Nephron (organoid): ENCODE results near the gene GPC4.

ENCODE experiments used
- H3K27ac Mint-ChIP-seq, 3 experiments: 2 replicates each; pipeline ENCODE4 v1.8.0; 2020; ENCODE audit warnings: mixed read lengths in 3 of 3, mild to moderate bottlenecking in 2 of 3, moderate library complexity in 1 of 3
- H3K27me3 Mint-ChIP-seq: 2 replicates; pipeline ENCODE4 v1.8.0; 2021; ENCODE audit warnings: low read depth, mild to moderate bottlenecking, moderate library complexity, mixed read lengths
- H3K36me3 Mint-ChIP-seq: 2 replicates; pipeline ENCODE4 v1.8.0; 2020; ENCODE audit warnings: low read depth, mixed read lengths
- H3K4me1 Mint-ChIP-seq: 2 replicates; pipeline ENCODE4 v1.8.0; 2020; ENCODE audit warnings: mixed read lengths
- H3K4me3 Mint-ChIP-seq, 3 experiments: 2 replicates each; pipeline ENCODE4 v1.8.0; 2020; ENCODE audit warnings: mild to moderate bottlenecking in 3 of 3, mixed read lengths in 3 of 3, moderate library complexity in 2 of 3
- H3K9me3 Mint-ChIP-seq: 2 replicates; pipeline ENCODE4 v1.8.0; 2020; ENCODE audit warnings: mixed read lengths
- CTCF ChIP-seq, 3 experiments: fragments of 200-600 bp; sonication (generic); IDR thresholded peaks; one replicate each; pipeline ENCODE4 v1.5.0; 2021; ENCODE audit warnings: antibody characterized with exemption in 3 of 3; ENCODE audit not compliant: unreplicated experiment in 3 of 3

The GPC4 gene

DNA sequence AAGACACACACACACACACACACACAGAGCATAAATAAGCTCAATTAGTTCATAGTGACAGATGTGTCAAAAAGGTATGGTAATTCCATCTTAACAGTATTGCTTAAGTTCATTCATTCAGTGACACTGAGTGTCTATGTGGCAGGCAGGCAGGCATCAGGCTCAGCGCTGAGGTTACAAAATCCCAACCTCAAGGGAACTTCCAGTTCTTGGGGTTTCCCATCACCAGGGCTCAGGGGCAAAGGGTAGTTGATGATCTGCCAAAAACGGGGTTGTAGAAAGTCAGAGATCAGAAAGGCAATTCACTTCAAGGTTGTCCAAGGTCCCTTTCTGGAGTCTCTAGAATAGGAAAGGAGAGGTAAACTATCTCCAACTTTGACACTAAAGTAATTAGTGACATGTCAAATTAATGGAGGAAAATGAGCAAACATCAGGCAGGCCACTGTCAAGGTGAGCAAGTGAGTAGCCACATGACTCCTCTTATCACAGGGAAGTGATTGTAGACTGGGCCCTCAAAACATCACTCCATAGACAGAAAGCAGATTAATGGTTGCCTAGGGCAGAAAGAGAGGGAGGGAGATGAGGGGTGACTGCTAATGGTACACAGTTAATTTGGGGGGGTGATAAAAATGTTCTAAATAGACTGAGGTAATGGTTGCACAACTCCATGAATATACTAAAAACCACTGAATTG is 41.8 kb downstream of the GPC4 start:
- no peaks in the 10 kb centered on the region for H3K27me3 Mint-ChIP-seq
- H3K36me3 Mint-ChIP-seq: no peaks in the 10 kb centered on the region
- H3K9me3 Mint-ChIP-seq: no peaks in the 10 kb centered on the region
- H3K4me1 Mint-ChIP-seq: peaks cover 77% of the 10 kb centered on the region
- no peak for TF ChIP-seq CTCF (IDR thresholded peaks at IDR 0.05; ENCODE audit: unreplicated experiment in 3 of 3)
- H3K4me3 Mint-ChIP-seq: no peak overlapping the region
- H3K27ac Mint-ChIP-seq: peak overlapping the region in 2 of 3 experiments; percentile 73 to 82

DNA sequence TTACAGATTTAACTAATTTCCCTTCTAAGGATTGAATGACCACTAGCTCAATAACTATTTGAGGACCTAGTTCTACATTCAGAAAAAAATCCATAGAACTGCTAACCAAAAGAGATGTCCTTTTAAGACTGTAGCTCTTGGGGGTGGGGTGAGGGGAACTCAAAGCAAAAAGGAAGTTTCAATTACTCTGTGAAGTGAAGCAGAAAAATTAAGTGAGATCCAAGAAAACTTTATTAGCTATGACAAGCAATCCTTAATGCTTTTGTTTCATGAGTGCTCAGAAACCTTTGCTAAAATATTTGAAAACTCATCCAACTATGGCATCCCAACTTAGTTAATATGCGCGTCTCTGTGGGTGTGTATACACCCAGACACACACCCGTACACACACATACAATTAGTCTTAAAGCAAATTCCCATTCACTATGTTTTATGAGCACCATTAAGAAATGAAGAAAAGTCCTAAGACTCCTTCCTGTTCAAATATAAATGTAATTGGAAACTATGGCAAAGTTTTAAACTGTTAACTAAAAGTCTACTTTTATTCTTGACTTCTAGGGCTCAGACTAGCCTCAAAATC is 44.5 kb downstream of the GPC4 start:
- H3K36me3 Mint-ChIP-seq: no peaks in the 10 kb centered on the region
- peak overlapping the region; percentile 60 to 78 (median 61) for H3K27ac Mint-ChIP-seq
- H3K4me3 Mint-ChIP-seq: no peak overlapping the region
- no peak for TF ChIP-seq CTCF (IDR thresholded peaks at IDR 0.05; ENCODE audit: unreplicated experiment in 3 of 3)
- H3K4me1 Mint-ChIP-seq: peaks cover 72% of the 10 kb centered on the region
- H3K27me3 Mint-ChIP-seq: no peaks in the 10 kb centered on the region
- no peaks in the 10 kb centered on the region for H3K9me3 Mint-ChIP-seq

GRCh38 chrX:133369065-133369464 is 46.2 kb downstream of the GPC4 start:
- peaks cover 71% of the 10 kb centered on the region for H3K4me1 Mint-ChIP-seq
- no peaks in the 10 kb centered on the region for H3K36me3 Mint-ChIP-seq
- no peaks in the 10 kb centered on the region for H3K27me3 Mint-ChIP-seq
- TF ChIP-seq CTCF (IDR thresholded peaks at IDR 0.05; ENCODE audit: unreplicated experiment in 3 of 3): no peak
- H3K9me3 Mint-ChIP-seq: no peaks in the 10 kb centered on the region
- peak overlapping the region in 1 of 3 experiments; percentile 63 for H3K27ac Mint-ChIP-seq
- H3K4me3 Mint-ChIP-seq: no peak overlapping the region

GRCh38 chrX:133366735-133367134 is 48.6 kb downstream of the GPC4 start:
- TF ChIP-seq CTCF (IDR thresholded peaks at IDR 0.05; ENCODE audit: unreplicated experiment in 3 of 3): no peak

GRCh38 chrX:133365871-133366611 is 49.2 kb downstream of the GPC4 start:
- H3K4me1 Mint-ChIP-seq: peaks cover 55% of the 10 kb centered on the region
- H3K27ac Mint-ChIP-seq: peak overlapping the region; percentile 43 to 74 (median 72)

More at GRCh38 chrX:133366735-133367134, 48.6 kb downstream of the GPC4 start:
- H3K27me3 Mint-ChIP-seq: no peaks in the 10 kb centered on the region
- H3K27ac Mint-ChIP-seq: peak overlapping the region; percentile 43 to 74 (median 72)
- no peaks in the 10 kb centered on the region for H3K36me3 Mint-ChIP-seq
- peaks cover 60% of the 10 kb centered on the region for H3K4me1 Mint-ChIP-seq
- no peak overlapping the region for H3K4me3 Mint-ChIP-seq
- H3K9me3 Mint-ChIP-seq: no peaks in the 10 kb centered on the region

More at GRCh38 chrX:133365871-133366611, 49.2 kb downstream of the GPC4 start:
- H3K27me3 Mint-ChIP-seq: no peaks in the 10 kb centered on the region
- H3K36me3 Mint-ChIP-seq: no peaks in the 10 kb centered on the region
- H3K4me3 Mint-ChIP-seq: no peak overlapping the region
- TF ChIP-seq CTCF (IDR thresholded peaks at IDR 0.05; ENCODE audit: unreplicated experiment in 3 of 3): no peak
- no peaks in the 10 kb centered on the region for H3K9me3 Mint-ChIP-seq
